HG02870 (cell line): ENCODE results near the gene UNKL.

ENCODE experiments used
- ATAC-seq: cut with Tn5 transposase; IDR thresholded peaks from one replicate; pipeline ENCODE4 v1.9.1; 2021; ENCODE audit warnings: mild to moderate bottlenecking, moderate library complexity; ENCODE audit not compliant: unreplicated experiment

UNKL gene, protein sequence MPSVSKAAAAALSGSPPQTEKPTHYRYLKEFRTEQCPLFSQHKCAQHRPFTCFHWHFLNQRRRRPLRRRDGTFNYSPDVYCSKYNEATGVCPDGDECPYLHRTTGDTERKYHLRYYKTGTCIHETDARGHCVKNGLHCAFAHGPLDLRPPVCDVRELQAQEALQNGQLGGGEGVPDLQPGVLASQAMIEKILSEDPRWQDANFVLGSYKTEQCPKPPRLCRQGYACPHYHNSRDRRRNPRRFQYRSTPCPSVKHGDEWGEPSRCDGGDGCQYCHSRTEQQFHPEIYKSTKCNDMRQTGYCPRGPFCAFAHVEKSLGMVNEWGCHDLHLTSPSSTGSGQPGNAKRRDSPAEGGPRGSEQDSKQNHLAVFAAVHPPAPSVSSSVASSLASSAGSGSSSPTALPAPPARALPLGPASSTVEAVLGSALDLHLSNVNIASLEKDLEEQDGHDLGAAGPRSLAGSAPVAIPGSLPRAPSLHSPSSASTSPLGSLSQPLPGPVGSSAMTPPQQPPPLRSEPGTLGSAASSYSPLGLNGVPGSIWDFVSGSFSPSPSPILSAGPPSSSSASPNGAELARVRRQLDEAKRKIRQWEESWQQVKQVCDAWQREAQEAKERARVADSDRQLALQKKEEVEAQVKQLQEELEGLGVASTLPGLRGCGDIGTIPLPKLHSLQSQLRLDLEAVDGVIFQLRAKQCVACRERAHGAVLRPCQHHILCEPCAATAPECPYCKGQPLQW

DNA sequence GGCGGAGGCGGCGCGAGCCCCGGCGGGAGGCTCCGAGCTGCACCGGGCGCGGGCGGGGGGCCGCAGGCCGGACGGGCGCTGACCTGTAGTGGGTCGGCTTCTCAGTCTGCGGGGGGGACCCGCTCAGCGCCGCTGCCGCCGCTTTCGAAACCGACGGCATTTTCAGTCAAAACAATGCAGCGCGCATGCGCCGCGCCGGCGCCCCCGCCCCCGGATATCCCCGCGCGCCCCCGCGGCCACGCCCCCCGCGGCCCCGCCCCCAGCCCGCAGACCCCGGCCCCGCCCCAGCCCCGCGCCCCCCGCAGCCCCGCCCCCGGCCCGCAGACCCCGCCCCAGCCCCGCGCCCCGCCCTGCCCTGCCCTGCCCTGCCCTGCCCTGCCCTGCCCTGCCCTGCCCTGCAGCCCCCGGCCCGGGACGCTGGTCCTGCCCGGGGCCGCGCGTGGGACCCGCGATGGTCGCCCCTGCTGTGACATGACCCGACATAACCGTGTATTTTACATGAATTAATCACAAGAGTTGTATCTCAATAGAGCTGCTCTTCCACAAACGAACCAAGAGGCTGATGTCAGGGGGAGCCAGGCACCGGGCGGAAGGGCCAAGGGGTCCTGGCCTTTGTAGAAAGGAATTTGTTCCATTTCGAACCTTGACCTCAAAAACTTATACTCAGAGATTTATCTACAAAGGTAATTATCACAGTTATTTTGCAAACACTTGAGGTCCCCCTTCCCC lies at the start of gene UNKL:
UNKL (minus strand) TSS at position 173 of the 729 bp plus-strand sequence; CDS start at position 160, 13 bp downstream.
- no peak for ATAC-seq

DNA sequence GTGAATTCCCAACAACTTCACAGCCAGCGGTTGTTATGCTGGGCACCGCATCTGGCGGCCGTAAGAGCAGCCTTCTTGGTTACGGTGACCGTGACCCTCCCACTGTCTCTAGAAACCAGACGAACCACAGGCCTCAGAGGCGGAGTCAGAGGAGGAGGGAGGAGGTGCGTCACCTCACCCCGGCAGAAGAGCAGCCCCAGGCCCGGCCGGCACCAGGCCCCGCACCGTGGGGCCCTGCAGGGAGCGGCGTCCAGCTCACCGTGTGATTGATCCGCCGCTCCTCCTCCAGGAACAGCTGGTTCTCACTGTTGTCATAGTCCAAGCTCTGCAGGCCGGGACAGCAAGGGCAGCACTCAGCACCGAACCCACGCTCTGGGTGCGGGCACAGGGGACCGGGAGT lies 46.6 kb upstream of the UNKL start:
- ATAC-seq = no peak

GRCh38 chr16:1460602-1461138 lies 46.2 kb upstream of the UNKL start:
- no peak for ATAC-seq

GRCh38 chr16:1459967-1460366 lies 45.5 kb upstream of the UNKL start:
- ATAC-seq = no peak

DNA sequence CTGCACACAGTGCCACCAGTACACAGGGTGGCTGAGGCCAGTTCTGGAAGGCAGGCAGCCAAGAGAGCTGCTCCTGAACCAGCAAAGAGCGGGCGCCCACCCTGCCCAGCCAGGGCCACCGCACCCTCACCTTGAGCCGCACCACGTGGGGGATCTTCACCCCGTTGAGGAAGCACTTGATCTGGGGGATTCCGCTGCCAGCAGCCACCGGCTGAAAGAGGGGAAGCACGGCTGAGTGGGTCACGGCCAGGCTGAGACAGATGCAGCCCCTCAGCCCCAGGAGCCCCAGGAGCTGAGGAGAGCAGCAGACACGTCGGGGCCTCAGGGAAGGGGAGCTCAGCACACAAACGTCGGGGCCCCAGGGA lies 44.5 kb upstream of the UNKL start:
- no peak for ATAC-seq

- no peak for ATAC-seq
These were observed 44.0 kb upstream of the UNKL start for GRCh38 chr16:1458336-1458976.

DNA sequence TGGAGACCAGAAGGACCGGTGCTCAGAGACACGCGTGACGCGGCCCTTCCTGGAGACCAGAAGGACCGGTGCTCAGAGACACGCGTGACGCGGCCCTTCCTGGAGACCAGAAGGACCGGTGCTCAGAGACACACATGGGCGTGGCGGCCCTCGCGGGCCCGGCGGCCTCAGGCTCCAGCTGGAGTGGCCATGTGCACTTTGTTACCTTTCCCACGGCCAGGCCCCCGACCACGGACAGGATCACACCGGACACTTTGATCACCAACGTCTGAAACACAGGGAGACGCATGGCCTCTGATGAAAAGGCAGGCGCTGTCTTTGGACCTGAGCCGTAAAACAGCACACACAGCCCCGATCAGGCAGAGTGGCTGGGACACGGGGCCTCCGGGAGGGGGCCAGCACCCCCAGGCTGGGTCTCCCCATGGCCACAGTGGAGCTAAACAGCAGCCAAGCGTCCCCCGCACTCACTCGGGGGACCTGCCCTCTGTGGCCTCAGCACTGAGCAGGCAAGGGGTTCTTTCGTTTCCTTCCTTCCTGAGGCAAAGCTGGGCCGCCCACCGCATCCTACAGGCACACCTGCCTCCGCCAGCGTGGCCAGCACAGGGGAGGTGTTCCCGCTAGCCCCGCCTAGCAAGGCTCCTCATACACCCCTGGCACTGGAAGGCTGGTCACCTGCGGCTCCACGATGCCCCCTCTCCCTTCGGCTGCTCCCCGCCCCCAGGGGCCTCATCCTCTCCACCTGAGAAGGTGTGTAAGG lies 43.2 kb upstream of the UNKL start:
- no peak for ATAC-seq

DNA sequence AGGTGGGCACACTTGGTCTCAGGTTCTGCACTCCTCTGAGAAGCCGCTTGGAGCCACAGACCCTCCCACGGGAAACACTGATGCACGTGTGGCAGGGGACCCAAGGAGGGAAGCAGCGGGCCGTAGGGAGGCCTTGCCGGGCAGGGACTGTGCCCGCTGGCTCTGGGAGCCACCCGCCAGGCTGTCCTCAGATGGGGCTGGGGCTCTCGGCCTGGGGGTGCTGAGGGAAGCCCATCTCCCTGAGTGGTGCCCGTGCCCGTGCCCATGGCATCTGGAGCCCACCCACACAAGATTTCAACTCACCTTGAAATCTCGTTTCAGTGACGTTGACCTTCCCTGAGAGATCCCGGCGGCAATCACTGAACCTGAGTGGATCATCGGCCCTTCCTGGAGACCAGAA lies 42.4 kb upstream of the UNKL start:
- ATAC-seq = no peak

- ATAC-seq = no peak
These were observed 41.0 kb upstream of the UNKL start for GRCh38 chr16:1455190-1456171.

DNA sequence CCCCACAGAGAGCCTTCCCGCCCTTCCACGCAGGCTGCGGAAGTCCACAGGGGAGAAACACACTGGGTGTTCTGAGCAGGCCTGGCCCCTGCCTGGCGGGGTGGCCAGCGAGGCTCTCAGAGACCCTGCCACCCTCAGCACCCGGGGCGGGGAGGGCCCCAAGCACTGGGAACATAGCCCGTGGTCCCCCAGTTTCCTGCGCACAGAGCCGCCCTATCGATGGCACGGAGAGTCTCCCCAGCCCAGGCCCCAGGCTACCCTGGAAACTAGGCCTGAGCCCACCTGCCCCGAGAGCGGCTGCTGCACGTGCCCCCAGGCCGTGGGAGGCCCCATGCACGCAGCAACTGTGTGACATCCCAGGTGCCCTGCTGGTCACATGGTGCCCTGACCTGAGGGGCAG lies 40.1 kb upstream of the UNKL start:
- no peak for ATAC-seq

DNA sequence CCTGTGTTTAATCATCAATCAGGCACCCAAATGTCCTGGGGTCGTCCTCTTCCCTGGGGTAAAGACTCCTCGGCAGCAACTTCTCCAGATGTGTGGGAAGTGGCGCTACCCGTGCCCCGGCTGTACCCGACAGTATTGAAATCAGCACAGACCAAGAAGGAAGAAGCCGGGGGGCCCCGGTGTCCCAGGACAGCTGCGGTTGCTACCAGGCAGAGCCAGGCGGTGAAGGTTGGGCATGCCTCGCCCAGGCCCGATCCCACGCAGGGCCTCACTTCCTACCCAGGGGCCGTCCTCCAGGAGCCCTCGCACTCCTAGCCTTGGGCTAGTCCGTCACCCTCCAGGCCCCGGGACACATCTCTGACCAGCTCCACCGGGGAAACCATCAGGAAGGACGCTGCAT lies 38.8 kb upstream of the UNKL start:
- ATAC-seq = no peak

- ATAC-seq = no peak
These were observed 38.0 kb upstream of the UNKL start for GRCh38 chr16:1452530-1452929.

DNA sequence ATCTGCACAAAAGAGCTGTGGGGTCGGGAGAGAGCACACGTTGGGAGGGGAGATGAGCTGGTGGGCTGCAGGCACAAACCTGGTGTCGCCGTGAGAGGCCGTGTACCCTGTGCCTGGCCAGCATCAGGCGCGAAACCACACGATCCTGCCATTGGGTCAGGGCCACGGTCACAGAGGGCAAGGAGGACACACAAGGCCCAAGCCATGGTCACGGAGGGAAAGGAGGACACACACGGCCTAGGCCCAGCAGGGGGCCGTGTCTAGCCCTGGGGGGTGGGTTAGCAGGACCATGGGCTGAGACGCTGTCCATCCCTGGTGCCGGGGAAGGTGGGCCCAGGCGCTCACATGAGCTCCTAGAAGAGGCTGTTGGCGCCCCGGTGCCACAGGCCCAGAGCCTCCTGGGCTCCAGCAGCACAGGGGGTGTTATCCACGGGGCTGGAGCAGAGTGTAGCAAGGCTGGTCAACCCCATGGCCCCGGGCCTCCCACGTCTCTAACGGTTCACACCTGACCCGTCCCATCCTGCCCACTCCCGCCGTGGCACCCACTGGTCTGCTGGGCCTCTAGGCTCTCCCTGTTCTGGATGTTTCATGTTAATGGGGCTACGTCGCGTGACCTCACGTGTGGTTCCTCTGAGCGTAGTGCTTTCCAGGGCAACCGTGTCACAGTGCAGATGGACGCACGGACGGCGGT lies 37.3 kb upstream of the UNKL start:
- ATAC-seq = no peak

DNA sequence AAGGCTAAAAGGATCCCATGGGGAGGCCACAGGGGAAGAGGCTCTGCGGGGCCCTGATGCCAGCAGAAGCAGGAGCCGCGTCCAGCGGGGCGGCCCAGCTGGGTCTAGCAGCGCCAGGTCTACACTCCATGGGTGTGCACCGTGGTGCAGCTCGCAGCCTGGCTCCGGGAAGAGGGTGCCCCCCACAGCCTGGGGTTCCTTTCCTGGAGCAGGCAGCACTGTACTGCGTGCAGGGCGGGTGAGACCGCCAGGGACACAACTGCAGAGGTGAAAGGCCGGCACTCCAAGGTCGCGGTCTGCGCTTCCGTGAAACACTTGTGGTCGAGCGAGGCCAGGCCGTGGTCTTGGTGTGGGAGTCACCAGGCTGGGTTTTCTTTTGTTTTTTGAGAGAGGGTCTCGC lies 36.3 kb upstream of the UNKL start:
- ATAC-seq = no peak

GRCh38 chr16:1450218-1450617 lies 35.7 kb upstream of the UNKL start:
- ATAC-seq = no peak

DNA sequence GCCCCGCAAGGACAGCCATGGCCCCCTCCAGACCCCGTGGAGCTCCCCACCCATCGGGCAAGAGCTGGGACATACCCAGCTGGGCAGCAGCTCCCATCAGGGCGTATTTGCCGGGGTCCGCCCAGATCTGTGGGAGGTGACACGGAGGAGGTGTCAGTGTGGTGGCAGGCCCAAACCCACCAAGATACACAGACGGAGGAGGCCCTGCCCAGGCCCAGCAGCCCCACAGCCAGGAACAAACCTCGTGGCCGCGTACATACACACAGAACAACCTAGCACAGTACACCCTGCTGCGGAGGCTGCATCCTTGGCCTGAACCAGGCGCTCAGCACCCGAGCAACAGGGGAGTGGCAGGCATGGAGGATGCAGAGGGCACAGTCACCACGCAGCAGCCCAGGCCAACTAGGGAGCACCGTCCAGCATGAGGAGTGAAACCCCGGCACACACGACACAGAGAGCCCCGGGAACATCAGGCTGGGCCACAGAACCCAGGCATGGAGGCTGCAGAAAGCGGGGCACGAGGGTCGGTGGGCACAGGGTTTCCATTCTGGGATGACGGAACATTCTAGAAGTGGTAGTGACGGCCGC lies 34.8 kb upstream of the UNKL start:
- ATAC-seq = no peak

- ATAC-seq = no peak
These were observed 34.1 kb upstream of the UNKL start for GRCh38 chr16:1448536-1449116.

DNA sequence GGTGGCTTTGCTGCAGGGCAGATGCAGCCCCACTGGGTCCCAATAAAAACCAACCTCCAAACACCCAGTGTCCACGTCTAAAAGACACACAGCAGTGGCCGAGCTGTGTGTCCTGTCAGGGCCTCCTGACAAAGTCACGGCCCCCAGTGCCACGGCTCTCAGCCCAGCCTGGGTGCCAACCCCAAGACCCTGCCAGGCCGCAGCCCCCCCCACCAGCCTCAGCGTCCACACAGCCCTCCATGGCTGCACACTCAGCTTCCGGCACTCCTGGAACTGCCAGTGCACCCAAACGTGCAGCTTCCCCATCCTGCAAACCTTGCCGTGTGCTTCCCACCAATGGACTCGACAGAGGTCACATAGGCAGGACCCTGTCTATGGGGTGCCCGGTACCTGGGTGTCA lies 33.5 kb upstream of the UNKL start:
- no peak for ATAC-seq
